IMR-90 (cell line): ENCODE data around the gene ITGA2. TPM values are rescaled to one million over a fixed set of nuclear protein-coding genes. Genes with fewer than 3 reads are reported as not detected.

ENCODE experiments used
- ATAC-seq: fragments of 200-7000 bp; cut with Tn5 transposase; 2 replicates; pipeline ENCODE4 v1.9.1; 2020; ENCODE audit warnings: low read depth, mild to moderate bottlenecking, moderate library complexity
- BruUV-seq: library from RNA; stranded (reverse); fragments of 400-500 nt; replicated peaks from 2 replicates; lab custom pipeline; 2021; lab: Mats Ljungman, UMichigan
- CTCF ChIA-PET: fragments of 300-600 bp; formaldehyde crosslinking; extraction: SDS; loops from one replicate; lab custom pipeline; 2021; ENCODE audit warnings: antibody characterized with exemption; lab: Yijun Ruan, JAX
- POLR2A ChIA-PET: fragments of 300-600 bp; sonication (Branson Sonifier 250); formaldehyde crosslinking; loops from one replicate; lab custom pipeline; 2022; ENCODE audit warnings: antibody characterized with exemption; ENCODE audit not compliant: unreplicated experiment; lab: Charles Lee
- DNase-seq: peaks from one replicate; pipeline ENCODE4 v3.0.0; 2013
- H2AFZ ChIP-seq: replicated peaks from 2 replicates; pipeline ENCODE3; 2013; ENCODE audit warnings: low read length, mild to moderate bottlenecking; ENCODE audit not compliant: poor library complexity
- H2AK5ac ChIP-seq: 2 replicates; pipeline ENCODE4 v1.6.1; 2013; ENCODE audit warnings: low read depth, low read length, inconsistent platforms
- H2AK9ac ChIP-seq: replicated peaks from 2 replicates; pipeline ENCODE3; 2013; ENCODE audit warnings: mild to moderate bottlenecking, low read depth, low read length, moderate library complexity; ENCODE audit not compliant: poor library complexity
- H2BK120ac ChIP-seq: 2 replicates; pipeline ENCODE4 v1.6.1; 2013; ENCODE audit warnings: low read depth, low read length, inconsistent platforms
- H2BK15ac ChIP-seq: 3 replicates; pipeline ENCODE4 v1.6.1; 2013; ENCODE audit warnings: low read depth, low read length, inconsistent platforms
- H2BK20ac ChIP-seq: 2 replicates; pipeline ENCODE4 v1.6.1; 2013; ENCODE audit warnings: low read depth, mild to moderate bottlenecking, inconsistent platforms, low read length, moderate library complexity
- H2BK5ac ChIP-seq: 2 replicates; pipeline ENCODE4 v1.6.1; 2013; ENCODE audit warnings: mild to moderate bottlenecking, low read depth, low read length, inconsistent platforms; ENCODE audit not compliant: poor library complexity, severe bottlenecking
- H3K14ac ChIP-seq: replicated peaks from 2 replicates; pipeline ENCODE4 v1.6.1; 2013; ENCODE audit warnings: low read depth, low read length, inconsistent platforms
- H3K18ac ChIP-seq: 2 replicates; pipeline ENCODE4 v1.6.1; 2013; ENCODE audit warnings: low read depth, low read length, control low read depth
- H3K23ac ChIP-seq: 2 replicates; pipeline ENCODE4 v1.6.1; 2013; ENCODE audit warnings: low read depth, low read length, inconsistent platforms
- H3K27ac ChIP-seq: 2 replicates; pipeline ENCODE4 v1.5.1; 2013; ENCODE audit warnings: mild to moderate bottlenecking, control low read depth, low read length; ENCODE audit not compliant: insufficient read depth
- H3K27me3 ChIP-seq: 2 replicates; pipeline ENCODE4 v1.6.1; 2013; ENCODE audit warnings: low read length; ENCODE audit not compliant: control insufficient read depth, insufficient read depth
- H3K36me3 ChIP-seq: 2 replicates; pipeline ENCODE4 v1.6.1; 2013; ENCODE audit warnings: low read length, mixed read lengths; ENCODE audit not compliant: control insufficient read depth, insufficient read depth
- H3K4ac ChIP-seq: 2 replicates; pipeline ENCODE4 v1.6.1; 2013; ENCODE audit warnings: low read depth, low read length, inconsistent platforms
- H3K4me1 ChIP-seq: 2 replicates; pipeline ENCODE4 v1.6.1; 2013; ENCODE audit warnings: low read length, mixed read lengths; ENCODE audit not compliant: control insufficient read depth, insufficient read depth
- H3K4me2 ChIP-seq: 2 replicates; pipeline ENCODE4 v1.6.1; 2013; ENCODE audit warnings: low read depth, mild to moderate bottlenecking, control low read depth, low read length, moderate library complexity
- H3K4me3 ChIP-seq: 2 replicates; pipeline ENCODE4 v1.5.1; 2013; ENCODE audit warnings: low read depth, mild to moderate bottlenecking, control low read depth, low read length, moderate library complexity; ENCODE audit not compliant: insufficient read depth
- H3K56ac ChIP-seq: 2 replicates; pipeline ENCODE4 v1.6.1; 2013; ENCODE audit warnings: low read length, inconsistent platforms; ENCODE audit not compliant: insufficient read depth; ENCODE audit errors: extremely low read depth
- H3K79me1 ChIP-seq, 2 experiments: 2 replicates each; pipeline ENCODE4 v1.6.1; 2013; ENCODE audit warnings: low read length in 2 of 2, inconsistent platforms in 1 of 2, low read depth in 1 of 2
- H3K9ac ChIP-seq: 2 replicates; pipeline ENCODE4 v1.6.1; 2013; ENCODE audit warnings: low read depth, low read length, control low read depth
- H3K9me1 ChIP-seq: 2 replicates; pipeline ENCODE4 v1.6.1; 2013; ENCODE audit warnings: low read length, inconsistent platforms; ENCODE audit not compliant: insufficient read depth
- H3K9me3 ChIP-seq: 2 replicates; pipeline ENCODE4 v1.6.1; 2013; ENCODE audit warnings: low read length; ENCODE audit not compliant: control insufficient read depth, insufficient read depth
- H4K20me1 ChIP-seq: 2 replicates; pipeline ENCODE4 v1.6.1; 2013; ENCODE audit warnings: low read length, inconsistent platforms; ENCODE audit not compliant: insufficient read depth
- H4K5ac ChIP-seq: 2 replicates; pipeline ENCODE4 v1.6.1; 2013; ENCODE audit warnings: mild to moderate bottlenecking, low read depth, low read length, control low read depth
- H4K8ac ChIP-seq, 2 experiments: 2 replicates each; pipeline ENCODE4 v1.6.1; 2013; ENCODE audit warnings: low read depth in 2 of 2, low read length in 2 of 2, control low read depth in 1 of 2, inconsistent platforms in 1 of 2
- H4K91ac ChIP-seq: 2 replicates; pipeline ENCODE4 v1.6.1; 2013; ENCODE audit warnings: low read depth, low read length, inconsistent platforms; ENCODE audit not compliant: insufficient read depth
- BHLHE40 ChIP-seq: fragments of 150-350 bp; IDR thresholded peaks from 2 replicates; pipeline ENCODE4 v1.6.1; 2016; ENCODE audit warnings: mild to moderate bottlenecking, low read depth, low read length
- CEBPB ChIP-seq: IDR thresholded peaks from 2 replicates; pipeline ENCODE4 v1.6.1; 2012; ENCODE audit warnings: low read depth, low read length, improper control_type of control experiment
- CHD1 ChIP-seq: IDR thresholded peaks from 2 replicates; pipeline ENCODE4 v1.6.1; 2012; ENCODE audit warnings: low read depth, low read length, improper control_type of control experiment
- FOS ChIP-seq: fragments of 150-350 bp; IDR thresholded peaks from 2 replicates; pipeline ENCODE4 v1.6.1; 2016; ENCODE audit warnings: low read depth, low read length
- MAFK ChIP-seq: IDR thresholded peaks from 2 replicates; pipeline ENCODE4 v1.6.1; 2012; ENCODE audit warnings: low read depth, low read length, improper control_type of control experiment
- MAZ ChIP-seq: IDR thresholded peaks from 2 replicates; pipeline ENCODE4 v1.6.1; 2012; ENCODE audit warnings: low read depth, mild to moderate bottlenecking, low read length, improper control_type of control experiment, moderate library complexity, borderline replicate concordance
- MXI1 ChIP-seq: IDR thresholded peaks from 2 replicates; pipeline ENCODE4 v1.6.1; 2012; ENCODE audit warnings: low read depth, mild to moderate bottlenecking, low read length, moderate library complexity, borderline replicate concordance
- NFE2L2 ChIP-seq: fragments of 150-350 bp; IDR thresholded peaks from 2 replicates; pipeline ENCODE4 v1.6.1; 2016; ENCODE audit warnings: low read depth, mild to moderate bottlenecking, low read length
- POLR2A ChIP-seq: IDR thresholded peaks from 2 replicates; pipeline ENCODE4 v1.6.1; 2012; ENCODE audit warnings: mild to moderate bottlenecking, low read depth, low read length
- RAD21 ChIP-seq: IDR thresholded peaks from 2 replicates; pipeline ENCODE4 v1.6.1; 2012; ENCODE audit warnings: low read length, improper control_type of control experiment
- RCOR1 ChIP-seq: IDR thresholded peaks from 2 replicates; pipeline ENCODE4 v1.6.1; 2012; ENCODE audit warnings: mild to moderate bottlenecking, low read length, improper control_type of control experiment; ENCODE audit not compliant: insufficient replicate concordance
- RFX5 ChIP-seq: IDR thresholded peaks from 2 replicates; pipeline ENCODE4 v1.8.0; 2012; ENCODE audit warnings: low read depth, mild to moderate bottlenecking, low read length, moderate library complexity
- SMC3 ChIP-seq: fragments of 150-350 bp; IDR thresholded peaks from 2 replicates; pipeline ENCODE4 v1.6.1; 2016; ENCODE audit warnings: low read depth, mild to moderate bottlenecking, antibody characterized with exemption, low read length, moderate library complexity
- WGBS, 2 experiments: methylation state at CpG; one replicate each; pipeline versions ENCODE4 v1.1.5 to v1.1.7; 2013; ENCODE audit warnings: missing lambda C conversion rate in 2 of 2; ENCODE audit not compliant: insufficient read length in 1 of 2; ENCODE audit errors: extremely low coverage in 2 of 2; 5-methylcytosine and 5-hydroxymethylcytosine counted together
- dilution Hi-C: fragments of 300-500 bp; cut with HindIII; formaldehyde crosslinking; loops from one replicate; pipeline ENCODE4 v1.14.3; 2018; ENCODE audit warnings: low sequenced_read_pairs; ENCODE audit not compliant: unreplicated experiment
- in situ Hi-C: fragments of 300-500 bp; cut with MboI; formaldehyde crosslinking; loops from 3 replicates; pipeline ENCODE4 v1.14.3; 2019; ENCODE audit warnings: low sequenced_read_pairs, inconsistent platforms, mixed read lengths
- intact Hi-C: fragments of 100-400 bp; cut with micrococcal nuclease; formaldehyde crosslinking; loops from 2 replicates; pipeline ENCODE4 v1.10.0; 2022
- polyA plus RNA-seq, 3 experiments: library from polyadenylated mRNA; depleted of rRNA; stranded (reverse); fragments of >200 nt; gene quantifications; 2 replicates each; pipeline ENCODE4 v1.2.3, GENCODE V29; 2012; ENCODE audit warnings: low replicate concordance in 1 of 3
- total RNA-seq: library from RNA; depleted of rRNA; stranded (reverse); fragments of >200 nt; gene quantifications from 2 replicates; pipeline ENCODE4 v1.2.3, GENCODE V29; 2012
- TF ChIP-seq, protein P1 (sequence below): conservative IDR thresholded peaks from 2 replicates; pipeline ENCODE4 v1.5.1; 2012; ENCODE audit warnings: mild to moderate bottlenecking, low read depth, low read length, improper control_type of control experiment
- TF ChIP-seq, protein P2 (sequence below): fragments of 150-350 bp; IDR thresholded peaks from 2 replicates; pipeline ENCODE4 v1.6.1; 2016; ENCODE audit warnings: low read depth, mild to moderate bottlenecking, low read length, moderate library complexity, borderline replicate concordance
- TF ChIP-seq, protein P3 (sequence below): fragments of 150-350 bp; IDR thresholded peaks from 2 replicates; pipeline ENCODE4 v1.6.1; 2017; ENCODE audit warnings: mild to moderate bottlenecking, antibody characterized with exemption, low read length, low read depth

Gene ITGA2
- total and polyA plus RNA-seq, 2 of the 4 experiments (the other 2 are of a cell fraction), result 23.3 to 93.4 TPM

DNA sequence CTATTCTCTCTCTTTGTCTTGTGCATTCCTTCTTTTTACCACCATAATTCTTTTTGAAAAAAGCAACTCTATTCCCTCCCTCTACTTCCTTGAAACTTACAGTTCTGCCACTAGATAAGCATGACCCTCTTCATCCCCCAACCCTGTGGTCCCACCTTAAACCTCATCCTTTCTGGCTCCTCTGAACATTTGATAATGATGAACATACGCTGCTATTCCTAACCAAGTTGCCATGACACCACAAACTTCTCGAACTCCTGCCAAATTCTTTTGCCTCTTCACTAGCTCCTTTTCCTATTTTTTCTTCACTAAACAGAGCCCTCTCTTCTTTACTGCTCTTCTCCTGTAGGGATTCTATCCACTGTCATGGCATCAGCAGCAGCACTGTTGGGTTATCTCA lies 63.3 kb downstream of the ITGA2 start:
- no peak overlapping the region for H3K56ac ChIP-seq
- TF ChIP-seq CEBPB (no peak), CHD1 (no peak), NFE2L2 (no peak), RFX5 (no peak), MAFK (no peak), POLR2A (no peak), MXI1 (no peak), BHLHE40 (no peak), RCOR1 (no peak), FOS (no peak), SMC3 (no peak), MAZ (no peak), RAD21 (no peak)
- TF ChIP-seq, protein P1, sequence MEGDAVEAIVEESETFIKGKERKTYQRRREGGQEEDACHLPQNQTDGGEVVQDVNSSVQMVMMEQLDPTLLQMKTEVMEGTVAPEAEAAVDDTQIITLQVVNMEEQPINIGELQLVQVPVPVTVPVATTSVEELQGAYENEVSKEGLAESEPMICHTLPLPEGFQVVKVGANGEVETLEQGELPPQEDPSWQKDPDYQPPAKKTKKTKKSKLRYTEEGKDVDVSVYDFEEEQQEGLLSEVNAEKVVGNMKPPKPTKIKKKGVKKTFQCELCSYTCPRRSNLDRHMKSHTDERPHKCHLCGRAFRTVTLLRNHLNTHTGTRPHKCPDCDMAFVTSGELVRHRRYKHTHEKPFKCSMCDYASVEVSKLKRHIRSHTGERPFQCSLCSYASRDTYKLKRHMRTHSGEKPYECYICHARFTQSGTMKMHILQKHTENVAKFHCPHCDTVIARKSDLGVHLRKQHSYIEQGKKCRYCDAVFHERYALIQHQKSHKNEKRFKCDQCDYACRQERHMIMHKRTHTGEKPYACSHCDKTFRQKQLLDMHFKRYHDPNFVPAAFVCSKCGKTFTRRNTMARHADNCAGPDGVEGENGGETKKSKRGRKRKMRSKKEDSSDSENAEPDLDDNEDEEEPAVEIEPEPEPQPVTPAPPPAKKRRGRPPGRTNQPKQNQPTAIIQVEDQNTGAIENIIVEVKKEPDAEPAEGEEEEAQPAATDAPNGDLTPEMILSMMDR, result no peak
- TF ChIP-seq, protein P2, sequence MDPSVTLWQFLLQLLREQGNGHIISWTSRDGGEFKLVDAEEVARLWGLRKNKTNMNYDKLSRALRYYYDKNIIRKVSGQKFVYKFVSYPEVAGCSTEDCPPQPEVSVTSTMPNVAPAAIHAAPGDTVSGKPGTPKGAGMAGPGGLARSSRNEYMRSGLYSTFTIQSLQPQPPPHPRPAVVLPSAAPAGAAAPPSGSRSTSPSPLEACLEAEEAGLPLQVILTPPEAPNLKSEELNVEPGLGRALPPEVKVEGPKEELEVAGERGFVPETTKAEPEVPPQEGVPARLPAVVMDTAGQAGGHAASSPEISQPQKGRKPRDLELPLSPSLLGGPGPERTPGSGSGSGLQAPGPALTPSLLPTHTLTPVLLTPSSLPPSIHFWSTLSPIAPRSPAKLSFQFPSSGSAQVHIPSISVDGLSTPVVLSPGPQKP, result no peak
- TF ChIP-seq, protein P3, sequence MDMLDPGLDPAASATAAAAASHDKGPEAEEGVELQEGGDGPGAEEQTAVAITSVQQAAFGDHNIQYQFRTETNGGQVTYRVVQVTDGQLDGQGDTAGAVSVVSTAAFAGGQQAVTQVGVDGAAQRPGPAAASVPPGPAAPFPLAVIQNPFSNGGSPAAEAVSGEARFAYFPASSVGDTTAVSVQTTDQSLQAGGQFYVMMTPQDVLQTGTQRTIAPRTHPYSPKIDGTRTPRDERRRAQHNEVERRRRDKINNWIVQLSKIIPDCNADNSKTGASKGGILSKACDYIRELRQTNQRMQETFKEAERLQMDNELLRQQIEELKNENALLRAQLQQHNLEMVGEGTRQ, result no peak
- no peaks in the 10 kb centered on the region for H4K20me1 ChIP-seq
- no peak overlapping the region for H3K4me2 ChIP-seq
- H3K9ac ChIP-seq, result no peak overlapping the region
- no peak overlapping the region for H3K4me3 ChIP-seq
- no peak overlapping the region for H2AFZ ChIP-seq
- H3K27ac ChIP-seq, result no peak overlapping the region
- H4K91ac ChIP-seq, result no peak overlapping the region
- no peak overlapping the region for H3K18ac ChIP-seq
- ChIA-PET POLR2A (interaction anchor here (0.6 kb wide), 1 partner anchor 20 kb away, joined by 3 read pairs; no protein-coding TSS in a partner anchor), CTCF (no interaction called here)
- ATAC-seq (no peak), DNase-seq (no peak)
- H3K79me1 ChIP-seq, result peaks cover 14 to 33% of the 10 kb centered on the region in 2 experiments; a peak in 3 of 4 replicates
- H3K23ac ChIP-seq, result peak overlapping the region; percentile 44; the same call in 1 of the 2 replicates
- no peaks in the 10 kb centered on the region for H3K27me3 ChIP-seq
- H4K8ac ChIP-seq, result no peak overlapping the region
- H3K14ac ChIP-seq, result no peak overlapping the region
- 93% methylated on average over 2 of the region's 2 CpGs; no CpG with 5 or more reads in 1 of the 2 experiments for WGBS, 2 experiments
- dilution Hi-C loops, result loop anchor here (25.0 kb wide), 1 partner anchor 90 kb away; no protein-coding TSS in a partner anchor
- in situ Hi-C loops, result no loop called here
- H3K4me1 ChIP-seq, result no peaks in the 10 kb centered on the region
- no peak overlapping the region for H2BK20ac ChIP-seq
- no peak overlapping the region for H2BK15ac ChIP-seq
- no TSS peak for BruUV-seq
- intact Hi-C loops, result no loop called here
- H2BK5ac ChIP-seq, result no peak overlapping the region
- no peak overlapping the region for H2AK5ac ChIP-seq
- no peak overlapping the region for H2BK120ac ChIP-seq
- no peak overlapping the region for H3K4ac ChIP-seq
- 0 out of 2 replicates have a peak, but pooled peaks cover 4% of the 10 kb centered on the region for H3K9me1 ChIP-seq
- H3K36me3 ChIP-seq, result peaks cover 31% of the 10 kb centered on the region
- H4K5ac ChIP-seq, result no peak overlapping the region
- H3K9me3 ChIP-seq, result no peaks in the 10 kb centered on the region
- H2AK9ac ChIP-seq, result no peak overlapping the region
